Hepatocyte (in vitro differentiated cells): ENCODE measurements around the gene SLC16A1. TPM values are rescaled to one million over a fixed set of nuclear protein-coding genes. Genes with fewer than 3 reads are reported as not detected.

Experiments used
- DNase-seq: peaks from one replicate; pipeline ENCODE4 v3.0.0-alpha.2; 2016; ENCODE audit warnings: low spot score
- H2AFZ ChIP-seq: fragments of 200-600 bp; sonication (generic); 2 replicates; pipeline ENCODE4 v1.6.0; 2016; ENCODE audit warnings: antibody characterized with exemption, mild to moderate bottlenecking
- H3K27ac ChIP-seq: fragments of 200-600 bp; sonication (generic); 2 replicates; pipeline ENCODE4 v1.5.1; 2016; ENCODE audit warnings: mild to moderate bottlenecking
- H3K27me3 ChIP-seq: fragments of 200-600 bp; sonication (generic); 2 replicates; pipeline ENCODE4 v1.6.1; 2016
- H3K36me3 ChIP-seq: fragments of 200-600 bp; sonication (generic); replicated peaks from 2 replicates; pipeline ENCODE4 v1.5.1; 2016; ENCODE audit warnings: low read depth; ENCODE audit not compliant: insufficient read depth
- H3K4me1 ChIP-seq: fragments of 200-600 bp; sonication (generic); 2 replicates; pipeline ENCODE4 v1.5.1; 2016; ENCODE audit warnings: mild to moderate bottlenecking, moderate library complexity; ENCODE audit not compliant: insufficient read depth
- H3K4me2 ChIP-seq: fragments of 200-600 bp; sonication (generic); 2 replicates; pipeline ENCODE4 v1.6.0; 2016
- H3K4me3 ChIP-seq: fragments of 200-600 bp; sonication (generic); 2 replicates; pipeline ENCODE4 v1.5.1; 2016; ENCODE audit warnings: mild to moderate bottlenecking
- H3K79me2 ChIP-seq: fragments of 200-600 bp; sonication (generic); 2 replicates; pipeline ENCODE4 v1.6.0; 2017; ENCODE audit warnings: mild to moderate bottlenecking
- H3K9me2 ChIP-seq: fragments of 200-600 bp; sonication (generic); replicated peaks from 2 replicates; pipeline ENCODE4 v1.6.0; 2017; ENCODE audit warnings: mild to moderate bottlenecking; ENCODE audit not compliant: insufficient read depth
- H3K9me3 ChIP-seq: fragments of 200-600 bp; sonication (generic); 2 replicates; pipeline ENCODE4 v1.5.1; 2016; ENCODE audit warnings: low read depth, mild to moderate bottlenecking
- H4K20me1 ChIP-seq: fragments of 200-600 bp; sonication (generic); 2 replicates; pipeline ENCODE4 v1.6.0; 2016; ENCODE audit warnings: mild to moderate bottlenecking; ENCODE audit not compliant: insufficient read depth, poor library complexity, severe bottlenecking
- EZH2 ChIP-seq: fragments of 200-600 bp; sonication (generic); IDR thresholded peaks from 2 replicates; pipeline ENCODE4 v1.6.1; 2016; ENCODE audit warnings: antibody characterized with exemption, mild to moderate bottlenecking, borderline replicate concordance
- EZH2phosphoT487 ChIP-seq: fragments of 200-600 bp; sonication (generic); IDR thresholded peaks from one replicate; pipeline ENCODE4 v1.6.1; 2018; ENCODE audit warnings: antibody characterized with exemption, mild to moderate bottlenecking, low read depth, moderate library complexity; ENCODE audit not compliant: unreplicated experiment, severe bottlenecking
- WGBS: methylation state at CpG from one replicate; pipeline ENCODE4 v1.1.6; 2016; ENCODE audit warnings: low lambda C conversion rate; ENCODE audit errors: missing lambda C conversion rate; 5-methylcytosine and 5-hydroxymethylcytosine counted together
- polyA plus RNA-seq: library from polyadenylated mRNA; unstranded; fragments of >200 nt; fragmentation: Nextera tagmentation; extraction: Ambion mirVana; gene quantifications from 2 replicates; pipeline ENCODE4 v1.2.1, GENCODE V29; 2016
- total RNA-seq: library from RNA; depleted of rRNA; stranded (reverse); fragments of >200 nt; gene quantifications from 2 replicates; pipeline ENCODE4 v1.2.3, GENCODE V29; 2014
- TF ChIP-seq, protein P1 (sequence below): fragments of 200-600 bp; sonication (generic); IDR thresholded peaks from 2 replicates; pipeline ENCODE4 v1.5.1; 2016; ENCODE audit warnings: antibody characterized with exemption, mild to moderate bottlenecking; ENCODE audit not compliant: poor library complexity

The SLC16A1 gene
- total and polyA plus RNA-seq, 2 experiments from 2014 or later, result 43.7 to 55.1 TPM

DNA sequence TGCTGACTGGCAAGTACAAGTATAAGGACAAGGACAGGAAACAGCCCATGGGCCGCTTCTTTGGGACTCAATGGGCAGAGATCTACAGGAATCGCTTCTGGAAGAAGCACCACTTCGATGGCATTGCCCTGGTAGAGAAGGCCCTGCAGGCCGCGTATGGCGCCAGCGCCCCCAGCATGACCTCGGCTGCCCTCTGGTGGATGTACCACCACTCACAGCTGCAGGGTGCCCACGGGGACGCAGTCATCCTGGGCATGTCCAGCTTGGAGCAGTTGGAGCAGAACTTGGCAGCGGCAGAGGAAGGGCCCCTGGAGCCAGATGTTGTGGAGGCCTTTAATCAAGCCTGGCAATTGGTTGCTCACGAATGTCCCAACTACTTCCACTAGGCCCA lies 32.0 kb downstream of the SLC16A1 start:
- no peak overlapping the region for H2AFZ ChIP-seq
- H3K9me3 ChIP-seq, result no peaks in the 10 kb centered on the region
- H3K79me2 ChIP-seq, result no peaks in the 10 kb centered on the region
- no peaks in the 10 kb centered on the region for H3K27me3 ChIP-seq
- TF ChIP-seq EZH2, result no peak
- TF ChIP-seq, protein P1, sequence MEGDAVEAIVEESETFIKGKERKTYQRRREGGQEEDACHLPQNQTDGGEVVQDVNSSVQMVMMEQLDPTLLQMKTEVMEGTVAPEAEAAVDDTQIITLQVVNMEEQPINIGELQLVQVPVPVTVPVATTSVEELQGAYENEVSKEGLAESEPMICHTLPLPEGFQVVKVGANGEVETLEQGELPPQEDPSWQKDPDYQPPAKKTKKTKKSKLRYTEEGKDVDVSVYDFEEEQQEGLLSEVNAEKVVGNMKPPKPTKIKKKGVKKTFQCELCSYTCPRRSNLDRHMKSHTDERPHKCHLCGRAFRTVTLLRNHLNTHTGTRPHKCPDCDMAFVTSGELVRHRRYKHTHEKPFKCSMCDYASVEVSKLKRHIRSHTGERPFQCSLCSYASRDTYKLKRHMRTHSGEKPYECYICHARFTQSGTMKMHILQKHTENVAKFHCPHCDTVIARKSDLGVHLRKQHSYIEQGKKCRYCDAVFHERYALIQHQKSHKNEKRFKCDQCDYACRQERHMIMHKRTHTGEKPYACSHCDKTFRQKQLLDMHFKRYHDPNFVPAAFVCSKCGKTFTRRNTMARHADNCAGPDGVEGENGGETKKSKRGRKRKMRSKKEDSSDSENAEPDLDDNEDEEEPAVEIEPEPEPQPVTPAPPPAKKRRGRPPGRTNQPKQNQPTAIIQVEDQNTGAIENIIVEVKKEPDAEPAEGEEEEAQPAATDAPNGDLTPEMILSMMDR, result no peak
- TF ChIP-seq EZH2phosphoT487, result no peak
- no peak overlapping the region for H3K4me2 ChIP-seq
- no peak for DNase-seq
- H3K4me3 ChIP-seq, result no peak overlapping the region
- H4K20me1 ChIP-seq, result no peaks in the 10 kb centered on the region
- WGBS, result 96% methylated on average over 12 of the region's 12 CpGs
- H3K9me2 ChIP-seq, result no peaks in the 10 kb centered on the region
- H3K36me3 ChIP-seq, result no peaks in the 10 kb centered on the region
- no peak overlapping the region for H3K27ac ChIP-seq
- no peaks in the 10 kb centered on the region for H3K4me1 ChIP-seq

DNA sequence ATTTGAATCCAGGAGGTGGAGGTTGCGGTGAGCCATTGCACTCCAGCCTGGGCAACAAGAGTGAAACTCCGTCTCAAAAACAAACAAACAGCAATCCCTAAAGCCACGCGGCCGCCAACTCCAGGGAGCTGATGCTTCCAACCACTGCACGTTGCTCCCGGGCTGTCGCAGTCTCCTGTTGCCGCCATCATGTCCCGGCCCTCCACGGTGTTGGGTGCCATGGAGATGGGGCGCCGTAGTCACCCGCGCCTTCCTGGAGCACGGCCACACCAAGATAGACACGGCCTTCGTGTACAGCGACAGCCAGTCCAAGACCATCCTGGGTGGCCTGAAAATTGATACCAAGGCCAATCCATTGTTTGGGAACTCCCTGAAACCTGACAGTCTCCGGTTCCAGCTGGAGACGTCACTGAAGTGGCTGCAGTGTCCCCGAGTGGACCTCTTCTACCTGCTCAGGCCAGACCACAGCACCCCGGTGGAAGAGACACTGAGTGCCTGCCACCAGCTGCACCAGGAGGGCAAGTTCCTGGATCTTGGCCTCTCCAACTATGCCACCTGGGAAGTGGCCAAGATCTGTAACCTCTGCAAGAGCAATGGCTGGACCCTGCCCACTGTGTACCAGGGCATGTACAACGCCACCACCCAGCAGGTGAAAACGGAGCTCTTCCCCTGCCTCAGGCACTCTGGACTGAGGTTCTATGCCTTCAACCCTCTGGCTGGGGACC lies 32.6 kb downstream of the SLC16A1 start:
- DNase-seq, result no peak
- H3K36me3 ChIP-seq, result no peaks in the 10 kb centered on the region
- no peaks in the 10 kb centered on the region for H3K27me3 ChIP-seq
- TF ChIP-seq, protein P1, result no peak
- no peak for TF ChIP-seq EZH2phosphoT487
- no peak for TF ChIP-seq EZH2
- H4K20me1 ChIP-seq, result no peaks in the 10 kb centered on the region
- no peaks in the 10 kb centered on the region for H3K9me2 ChIP-seq
- no peak overlapping the region for H3K27ac ChIP-seq
- 99% methylated on average over 23 of the region's 25 CpGs for WGBS
- H2AFZ ChIP-seq, result no peak overlapping the region
- no peaks in the 10 kb centered on the region for H3K9me3 ChIP-seq
- no peak overlapping the region for H3K4me3 ChIP-seq
- H3K79me2 ChIP-seq, result no peaks in the 10 kb centered on the region
- no peaks in the 10 kb centered on the region for H3K4me1 ChIP-seq
- H3K4me2 ChIP-seq, result no peak overlapping the region

DNA sequence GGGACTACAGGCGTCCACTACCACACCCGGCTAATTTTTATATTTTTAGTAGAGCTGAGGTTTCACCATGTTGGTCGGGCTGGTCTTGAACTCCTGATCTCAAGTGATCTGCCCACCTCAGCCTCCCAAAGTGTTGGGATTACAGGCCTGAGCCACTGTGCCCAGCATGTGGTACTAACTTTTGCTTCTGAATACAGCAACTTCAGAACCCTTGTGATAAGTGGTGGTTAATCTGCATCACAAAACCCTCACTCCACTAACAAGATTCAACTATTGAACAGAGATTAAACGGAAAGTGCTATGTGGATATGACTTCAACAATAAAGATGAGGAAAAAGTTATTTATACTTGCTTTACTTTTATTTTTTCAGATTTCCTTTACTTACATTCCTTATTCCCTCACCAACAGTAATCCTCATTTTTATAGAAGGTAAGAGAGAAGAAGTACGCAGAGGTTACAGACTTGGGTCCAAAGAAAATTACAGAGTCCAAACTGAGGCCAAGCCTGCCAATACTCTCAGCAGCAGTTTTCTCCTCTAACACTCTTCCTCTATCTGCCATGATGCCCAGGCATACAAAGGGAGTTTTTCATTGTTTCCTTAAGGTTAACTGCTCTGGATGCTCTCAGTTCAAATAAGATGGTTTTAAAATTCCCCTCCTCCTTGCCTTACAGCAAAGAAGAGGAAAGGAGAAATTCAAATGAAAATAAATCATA lies 44.3 kb downstream of the SLC16A1 start:
- Histone ChIP-seq H3K4me1 (no peaks in the 10 kb centered on the region), H3K9me2 (no peaks in the 10 kb centered on the region), H3K27me3 (no peaks in the 10 kb centered on the region), H3K9me3 (no peaks in the 10 kb centered on the region), H3K4me2 (no peak overlapping the region), H3K4me3 (no peak overlapping the region), H4K20me1 (no peaks in the 10 kb centered on the region), H2AFZ (no peak overlapping the region), H3K79me2 (no peaks in the 10 kb centered on the region), H3K36me3 (no peaks in the 10 kb centered on the region), H3K27ac (no peak overlapping the region)
- no peak for DNase-seq
- 88% methylated on average over 5 of the region's 5 CpGs for WGBS
- TF ChIP-seq, protein P1, result no peak
- TF ChIP-seq EZH2 (no peak), EZH2phosphoT487 (no peak)
